Pancreas (tissue), 10 donors: ENCODE results near the gene TNFRSF14. TPM values are rescaled to one million over a fixed set of nuclear protein-coding genes. Genes with fewer than 3 reads are reported as not detected.

Source experiments
- ATAC-seq, 4 donors: fragments of 200-7000 bp; cut with Tn5 transposase; one replicate each; pipeline versions ENCODE4 v1.8.0 to v1.9.1; 2020; ENCODE audit warnings: mild to moderate bottlenecking in 4 of 4, moderate library complexity in 4 of 4
- DNase-seq, 6 donors: peaks; one replicate each; pipeline ENCODE4 v3.0.0-alpha.2; 2020
- FAIRE-seq: peaks from 2 replicates; lab custom pipeline; 2012; peaks lifted over from hg19 to GRCh38; lab: Jason Lieb, UNC
- H3K27ac ChIP-seq, 4 donors: fragments of 200-600 bp; sonication (generic); 1 replicate in 3 of 4; 2 replicates in 1 of 4; pipeline versions ENCODE4 v1.5.0 to v1.8.0; 2020
- H3K27me3 ChIP-seq, 4 donors: fragments of 200-600 bp; one replicate each; pipeline ENCODE4 v1.8.0; 2021
- H3K36me3 ChIP-seq, 3 donors: fragments of 200-600 bp; sonication (generic) in 1 of 3; one replicate each; pipeline versions ENCODE4 v1.5.0 to v1.8.0; 2020 to 2021
- H3K4me1 ChIP-seq, 3 donors: fragments of 200-600 bp; one replicate each; pipeline ENCODE4 v1.8.0; 2021
- H3K4me3 ChIP-seq, 4 donors: fragments of 200-600 bp; sonication (generic) in 2 of 4; one replicate each; pipeline versions ENCODE4 v1.5.0 to v1.8.0; 2020 to 2021
- H3K9me3 ChIP-seq, 4 donors: fragments of 200-600 bp; one replicate each; pipeline ENCODE4 v1.8.0; 2021
- CTCF ChIP-seq, 4 donors: fragments of 200-600 bp; sonication (generic) in 3 of 4; IDR thresholded peaks; one replicate each; pipeline versions ENCODE4 v1.5.0 to v1.8.0; 2021; ENCODE audit warnings: antibody characterized with exemption in 4 of 4
- WGBS, 2 donors: extraction: QIAGEN DNeasy Blood & Tissue Kit; methylation state at CpG; one replicate each; pipeline ENCODE4 v1.1.7; 2013; 5-methylcytosine and 5-hydroxymethylcytosine counted together
- intact Hi-C, 3 donors: fragments of 100-400 bp; cut with DNase I; formaldehyde crosslinking; loops; one replicate each; pipeline versions ENCODE4 v1.11.1 to v1.14.2; 2022
- polyA plus RNA-seq, 2 donors: library from polyadenylated mRNA; stranded (reverse); fragments of 200-250 nt; gene quantifications; one replicate each; pipeline ENCODE4 v1.2.3, GENCODE V29; 2013
- total RNA-seq, 6 donors: library from RNA; stranded (reverse); fragmentation: NEBNext Ultra II Directional in 4 of 6; extraction: Animal tissue kit (Norgen Biotek cat#: 25700) in 4 of 6; gene quantifications; one replicate each; pipeline versions ENCODE4 v1.2.1 to v1.2.4, GENCODE V29; 2021 to 2023
- donor health status: healthy with polysubstance abuse.
- donor health status: DM: no; HTN: no; CAD: no; lungs with moderate emphysema.
- donor health status: DM: no; HTN: no; CAD: no.
- donor health status: control.
- donor health status: control.
- donor health status: Bipolar disorder and iron deficiency.
- donor health status: DM: yes; HTN: yes; CAD: no.
- donor health status: DM: no; HTN: no; CAD: no.
- donor health status: DM: no; HTN: no; CAD: no.
- donor health status: DM: yes; HTN: yes; CAD: no.

TNFRSF14 gene
- total RNA-seq, result 10 to 100 TPM; 10.3 to 37.2 (median 19.0) TPM
- polyA plus RNA-seq, result 100 to 1,000 TPM; 120 to 124 TPM

GRCh38 chr1:2556277-2556677, at the start of gene TNFRSF14:
TNFRSF14 (plus strand) TSS chr1:2556371; CDS start chr1:2556665, 294 bp downstream.
- DNase-seq (peak in 2 of 6 donors; percentile 55 to 80), ATAC-seq (peak; percentile 53 to 71 (median 68)), FAIRE-seq (no peak)
- Histone ChIP-seq H3K9me3 (no peaks in the 10 kb centered on the region), H3K27me3 (no peaks in the 10 kb centered on the region), H3K4me3 (peak within 1 kb of the TSS; percentile 41 to 70 (median 54)), H3K36me3 (no peaks in the 10 kb centered on the region), H3K4me1 (peaks cover 0 to 4% (median 0%) of the 10 kb centered on the region in 3 donors), H3K27ac (peak within 1 kb of the TSS; percentile 37 to 85 (median 82))
- TF ChIP-seq CTCF (IDR thresholded peaks at IDR 0.05), result no peak
- intact Hi-C loops, result no loop called here
- 7 to 18% methylated on average over 16 of the region's 16 CpGs for WGBS, 2 donors

GRCh38 chr1:2506901-2507565, 49.1 kb upstream of the TNFRSF14 start:
- WGBS, 2 donors, result 62 to 69% methylated on average over 11 to 15 of the region's 15 CpGs
- TF ChIP-seq CTCF (IDR thresholded peaks at IDR 0.05), result no peak
- peaks cover 2 to 34% (median 25%) of the 10 kb centered on the region in 3 donors for H3K36me3 ChIP-seq
- ATAC-seq, result peak in 3 of 4 donors; percentile 7 to 18 (median 14)
- no peak overlapping the region for H3K4me3 ChIP-seq
- intact Hi-C loops, result no loop called here
- H3K27me3 ChIP-seq, result peaks cover 0 to 7% (median 0%) of the 10 kb centered on the region in 4 donors
- no peak for FAIRE-seq
- no peaks in the 10 kb centered on the region for H3K4me1 ChIP-seq
- H3K27ac ChIP-seq, result no peak overlapping the region
- no peaks in the 10 kb centered on the region for H3K9me3 ChIP-seq
- no peak for DNase-seq

GRCh38 chr1:2507744-2508155, 48.4 kb upstream of the TNFRSF14 start:
- Histone ChIP-seq H3K27me3 (peaks cover 0 to 7% (median 0%) of the 10 kb centered on the region in 4 donors), H3K4me1 (no peaks in the 10 kb centered on the region), H3K36me3 (peaks cover 2 to 41% (median 31%) of the 10 kb centered on the region in 3 donors), H3K9me3 (no peaks in the 10 kb centered on the region), H3K27ac (no peak overlapping the region), H3K4me3 (no peak overlapping the region)
- intact Hi-C loops, result no loop called here
- DNase-seq (no peak), ATAC-seq (no peak), FAIRE-seq (no peak)
- TF ChIP-seq CTCF (IDR thresholded peaks at IDR 0.05), result no peak
- 89 to 94% methylated on average over 4 to 6 of the region's 6 CpGs for WGBS, 2 donors

- intact Hi-C loops, result no loop called here
Measured at GRCh38 chr1:2508180-2508579, 48.0 kb upstream of the TNFRSF14 start.

More at GRCh38 chr1:2508180-2508579, 48.0 kb upstream of the TNFRSF14 start:
- DNase-seq (no peak), ATAC-seq (no peak), FAIRE-seq (no peak)
- TF ChIP-seq CTCF (IDR thresholded peaks at IDR 0.05), result no peak
- Histone ChIP-seq H3K27ac (no peak overlapping the region), H3K4me1 (no peaks in the 10 kb centered on the region), H3K27me3 (peaks cover 0 to 7% (median 0%) of the 10 kb centered on the region in 4 donors), H3K36me3 (peaks cover 2 to 45% (median 31%) of the 10 kb centered on the region in 3 donors), H3K4me3 (no peak overlapping the region), H3K9me3 (no peaks in the 10 kb centered on the region)
- WGBS, 2 donors, result 89 to 90% methylated on average over 24 of the region's 24 CpGs
